Astrocyte of the cerebellum (primary cell): Measurements from ENCODE around the gene ROPN1.

Experiments used
- DNase-seq: peaks from one replicate; pipeline ENCODE4 v3.0.0-alpha.2; 2011; ENCODE audit warnings: low read depth
- H3K4me3 ChIP-seq: 2 replicates; pipeline ENCODE4 v1.5.1; 2011; ENCODE audit warnings: mild to moderate bottlenecking, low read depth, low read length, moderate library complexity
- in situ Hi-C: cut with HindIII; loops from 2 replicates; pipeline ENCODE4 v1.10.0; 2017; ENCODE audit warnings: low sequenced_read_pairs
- TF ChIP-seq, protein P1 (sequence below): IDR thresholded peaks from 2 replicates; pipeline ENCODE4 v1.5.1; 2012; ENCODE audit warnings: low read length, low read depth, moderate library complexity, mild to moderate bottlenecking; ENCODE audit errors: missing control alignments

ROPN1 gene

GRCh38 chr3:123920868-123921267 is 71.1 kb downstream of the ROPN1 start:
- in situ Hi-C loops, result no loop called here
- DNase-seq, result peak; percentile 2
- TF ChIP-seq, protein P1, sequence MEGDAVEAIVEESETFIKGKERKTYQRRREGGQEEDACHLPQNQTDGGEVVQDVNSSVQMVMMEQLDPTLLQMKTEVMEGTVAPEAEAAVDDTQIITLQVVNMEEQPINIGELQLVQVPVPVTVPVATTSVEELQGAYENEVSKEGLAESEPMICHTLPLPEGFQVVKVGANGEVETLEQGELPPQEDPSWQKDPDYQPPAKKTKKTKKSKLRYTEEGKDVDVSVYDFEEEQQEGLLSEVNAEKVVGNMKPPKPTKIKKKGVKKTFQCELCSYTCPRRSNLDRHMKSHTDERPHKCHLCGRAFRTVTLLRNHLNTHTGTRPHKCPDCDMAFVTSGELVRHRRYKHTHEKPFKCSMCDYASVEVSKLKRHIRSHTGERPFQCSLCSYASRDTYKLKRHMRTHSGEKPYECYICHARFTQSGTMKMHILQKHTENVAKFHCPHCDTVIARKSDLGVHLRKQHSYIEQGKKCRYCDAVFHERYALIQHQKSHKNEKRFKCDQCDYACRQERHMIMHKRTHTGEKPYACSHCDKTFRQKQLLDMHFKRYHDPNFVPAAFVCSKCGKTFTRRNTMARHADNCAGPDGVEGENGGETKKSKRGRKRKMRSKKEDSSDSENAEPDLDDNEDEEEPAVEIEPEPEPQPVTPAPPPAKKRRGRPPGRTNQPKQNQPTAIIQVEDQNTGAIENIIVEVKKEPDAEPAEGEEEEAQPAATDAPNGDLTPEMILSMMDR, result no peak
- H3K4me3 ChIP-seq, result no peak overlapping the region

DNA sequence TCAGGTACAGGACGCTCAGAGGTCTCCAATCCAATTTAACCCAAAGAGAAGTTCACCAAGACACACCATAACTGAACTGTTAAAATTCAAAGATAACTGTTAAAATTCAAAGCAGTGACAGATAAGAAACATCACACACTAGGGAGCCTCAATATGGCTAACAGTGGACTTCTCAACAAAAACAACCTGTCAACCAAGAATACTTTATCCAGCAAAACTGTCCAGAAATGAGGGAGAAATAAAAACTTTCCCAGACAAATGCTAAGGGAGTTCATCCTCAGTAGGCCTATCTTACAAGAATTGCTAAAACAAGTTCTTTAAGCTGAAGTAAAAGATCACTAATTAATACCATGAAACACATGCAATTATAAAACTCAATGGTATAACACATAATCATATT is 71.5 kb downstream of the ROPN1 start:
- no peak for DNase-seq
- TF ChIP-seq, protein P1, result no peak
- in situ Hi-C loops, result no loop called here
- no peak overlapping the region for H3K4me3 ChIP-seq

GRCh38 chr3:123919353-123919752 is 72.6 kb downstream of the ROPN1 start:
- DNase-seq, result no peak
- in situ Hi-C loops, result no loop called here
- TF ChIP-seq, protein P1, result no peak
- no peak overlapping the region for H3K4me3 ChIP-seq
